Spleen (tissue), 7 donors: Measurements from ENCODE around the gene ADCY2.

Source experiments
- POLR2A ChIP-seq, 3 donors: fragments of 450-650 bp; IDR thresholded peaks; one replicate each; pipeline ENCODE4 v1.5.1; 2017; ENCODE audit warnings: antibody characterized with exemption in 3 of 3, mild to moderate bottlenecking in 1 of 3
- TF ChIP-seq, protein P1 (sequence below), 11 experiments: fragments of 200-600 bp in 7 of 11; fragments of 450-650 bp in 4 of 11; sonication (generic) in 4 of 11; IDR thresholded peaks in 8 of 11; conservative IDR thresholded peaks in 3 of 11; 1 replicate in 7 of 11; 2 replicates in 4 of 11; pipeline versions ENCODE4 v1.4.0 to v1.8.0; 2016 to 2021; ENCODE audit warnings: antibody characterized with exemption in 11 of 11, inconsistent platforms in 4 of 11, mild to moderate bottlenecking in 1 of 11
- donor health status: DM: no; HTN: no; CAD: no; lungs with moderate emphysema.
- donor health status: DM: no; HTN: no; CAD: no.
- donor health status: DM: no; HTN: no; CAD: no.

DNA sequence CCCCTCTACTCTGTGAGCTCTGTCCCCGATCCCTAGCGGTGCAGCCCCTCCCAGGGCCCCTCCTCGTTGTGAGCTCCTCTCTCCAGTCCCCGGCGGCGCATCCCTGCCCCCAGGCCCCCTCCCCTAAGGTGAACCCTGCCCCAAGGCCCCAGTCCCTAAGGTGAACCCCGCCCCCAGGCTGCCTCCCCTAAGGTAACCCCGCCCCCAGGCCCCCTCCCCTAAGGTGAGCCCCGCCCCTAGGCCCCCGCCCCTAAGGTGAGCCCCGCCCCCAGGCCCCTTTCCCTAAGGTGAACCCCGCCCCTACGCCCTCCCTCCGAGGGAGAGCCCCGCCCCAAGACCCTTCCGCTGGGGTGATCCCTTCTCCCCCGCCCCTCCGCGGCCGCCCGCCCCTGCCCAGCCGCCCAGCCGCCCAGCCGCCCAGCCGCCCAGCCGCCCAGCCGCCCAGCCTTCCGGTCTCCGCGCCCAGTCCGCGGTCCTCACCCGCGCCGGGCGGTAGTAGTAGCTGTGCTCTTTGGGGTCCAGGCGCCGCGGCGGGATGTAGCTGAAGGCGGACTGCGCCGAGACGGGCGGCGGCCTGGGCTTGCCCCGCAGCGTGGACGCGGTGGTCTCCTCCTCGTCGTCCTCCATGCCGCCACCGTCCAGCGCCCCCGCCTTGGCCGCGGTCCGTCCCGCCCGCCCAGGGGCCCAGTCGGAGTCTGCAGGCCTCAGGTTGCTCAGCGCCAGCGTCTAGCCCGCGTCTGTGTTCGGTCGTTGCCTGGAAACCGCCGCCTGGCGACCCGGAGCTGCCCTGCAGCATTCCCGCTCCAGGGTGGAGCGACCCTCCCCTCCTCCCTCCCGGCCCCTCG, 454.7 kb downstream of the ADCY2 start, which contains the start of gene CFAP90:
- TF ChIP-seq POLR2A (IDR thresholded peaks at IDR 0.05), result no peak
- TF ChIP-seq, protein P1, sequence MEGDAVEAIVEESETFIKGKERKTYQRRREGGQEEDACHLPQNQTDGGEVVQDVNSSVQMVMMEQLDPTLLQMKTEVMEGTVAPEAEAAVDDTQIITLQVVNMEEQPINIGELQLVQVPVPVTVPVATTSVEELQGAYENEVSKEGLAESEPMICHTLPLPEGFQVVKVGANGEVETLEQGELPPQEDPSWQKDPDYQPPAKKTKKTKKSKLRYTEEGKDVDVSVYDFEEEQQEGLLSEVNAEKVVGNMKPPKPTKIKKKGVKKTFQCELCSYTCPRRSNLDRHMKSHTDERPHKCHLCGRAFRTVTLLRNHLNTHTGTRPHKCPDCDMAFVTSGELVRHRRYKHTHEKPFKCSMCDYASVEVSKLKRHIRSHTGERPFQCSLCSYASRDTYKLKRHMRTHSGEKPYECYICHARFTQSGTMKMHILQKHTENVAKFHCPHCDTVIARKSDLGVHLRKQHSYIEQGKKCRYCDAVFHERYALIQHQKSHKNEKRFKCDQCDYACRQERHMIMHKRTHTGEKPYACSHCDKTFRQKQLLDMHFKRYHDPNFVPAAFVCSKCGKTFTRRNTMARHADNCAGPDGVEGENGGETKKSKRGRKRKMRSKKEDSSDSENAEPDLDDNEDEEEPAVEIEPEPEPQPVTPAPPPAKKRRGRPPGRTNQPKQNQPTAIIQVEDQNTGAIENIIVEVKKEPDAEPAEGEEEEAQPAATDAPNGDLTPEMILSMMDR (IDR thresholded peaks at IDR 0.05 in 8 of 11, conservative IDR thresholded peaks at IDR 0.05 in 3 of 11), result peak in 3 of 11 experiments; percentile 12 to 27 (median 16)
